Neural progenitor cell (in vitro differentiated cells): ENCODE results near the gene ZNF512.

Experiments used
- EZH2phosphoT487 ChIP-seq: fragments of 200-600 bp; sonication (generic); IDR thresholded peaks from 2 replicates; pipeline ENCODE4 v1.6.1; 2017; ENCODE audit warnings: antibody characterized with exemption
- TF ChIP-seq, protein P1 (sequence below): fragments of 200-600 bp; sonication (generic); IDR thresholded peaks from 2 replicates; pipeline ENCODE4 v1.5.1; 2017; ENCODE audit warnings: antibody characterized with exemption, mild to moderate bottlenecking

DNA sequence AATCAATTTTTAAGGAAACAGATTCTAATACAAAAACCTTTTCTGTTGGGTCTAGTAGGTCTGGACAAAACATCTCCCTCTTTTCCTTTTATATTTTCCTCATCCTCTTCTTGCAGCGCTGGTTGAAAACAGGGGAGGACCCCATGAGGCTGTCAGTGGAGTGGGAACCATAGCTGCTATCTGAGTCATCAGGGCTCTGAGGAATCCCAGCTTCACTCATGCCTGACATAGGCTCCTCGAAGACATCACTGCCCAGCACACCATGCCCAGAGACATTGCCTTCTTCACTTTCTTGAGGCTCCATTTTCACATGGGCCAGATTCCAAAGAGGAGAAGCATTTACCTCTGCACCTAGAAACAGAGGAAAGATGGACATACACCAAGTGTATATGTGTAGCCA, 70.6 kb downstream of the ZNF512 start:
- TF ChIP-seq, protein P1, sequence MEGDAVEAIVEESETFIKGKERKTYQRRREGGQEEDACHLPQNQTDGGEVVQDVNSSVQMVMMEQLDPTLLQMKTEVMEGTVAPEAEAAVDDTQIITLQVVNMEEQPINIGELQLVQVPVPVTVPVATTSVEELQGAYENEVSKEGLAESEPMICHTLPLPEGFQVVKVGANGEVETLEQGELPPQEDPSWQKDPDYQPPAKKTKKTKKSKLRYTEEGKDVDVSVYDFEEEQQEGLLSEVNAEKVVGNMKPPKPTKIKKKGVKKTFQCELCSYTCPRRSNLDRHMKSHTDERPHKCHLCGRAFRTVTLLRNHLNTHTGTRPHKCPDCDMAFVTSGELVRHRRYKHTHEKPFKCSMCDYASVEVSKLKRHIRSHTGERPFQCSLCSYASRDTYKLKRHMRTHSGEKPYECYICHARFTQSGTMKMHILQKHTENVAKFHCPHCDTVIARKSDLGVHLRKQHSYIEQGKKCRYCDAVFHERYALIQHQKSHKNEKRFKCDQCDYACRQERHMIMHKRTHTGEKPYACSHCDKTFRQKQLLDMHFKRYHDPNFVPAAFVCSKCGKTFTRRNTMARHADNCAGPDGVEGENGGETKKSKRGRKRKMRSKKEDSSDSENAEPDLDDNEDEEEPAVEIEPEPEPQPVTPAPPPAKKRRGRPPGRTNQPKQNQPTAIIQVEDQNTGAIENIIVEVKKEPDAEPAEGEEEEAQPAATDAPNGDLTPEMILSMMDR = no peak
- TF ChIP-seq EZH2phosphoT487 = no peak
